Measurements from ENCODE around the gene KASH5.

Gene KASH5

DNA sequence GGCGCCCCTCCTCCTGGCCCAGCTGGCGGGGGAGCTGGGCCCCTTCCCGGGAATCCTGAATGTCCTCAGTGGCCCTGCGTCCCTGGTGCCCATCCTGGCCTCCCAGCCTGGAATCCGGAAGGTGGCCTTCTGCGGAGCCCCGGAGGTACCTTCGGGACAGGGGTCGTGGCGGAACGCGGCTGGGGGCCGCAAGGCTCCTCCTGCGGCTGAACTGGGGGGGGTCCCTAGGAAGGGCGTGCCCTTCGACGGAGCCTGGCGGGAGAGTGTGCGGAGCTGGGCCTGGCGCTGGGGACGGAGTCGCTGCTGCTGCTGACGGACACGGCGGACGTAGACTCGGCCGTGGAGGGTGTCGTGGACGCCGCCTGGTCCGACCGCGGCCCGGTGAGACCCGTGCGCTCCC, 73.6 kb downstream of the KASH5 start:
- no peak for DNase-seq

DNA sequence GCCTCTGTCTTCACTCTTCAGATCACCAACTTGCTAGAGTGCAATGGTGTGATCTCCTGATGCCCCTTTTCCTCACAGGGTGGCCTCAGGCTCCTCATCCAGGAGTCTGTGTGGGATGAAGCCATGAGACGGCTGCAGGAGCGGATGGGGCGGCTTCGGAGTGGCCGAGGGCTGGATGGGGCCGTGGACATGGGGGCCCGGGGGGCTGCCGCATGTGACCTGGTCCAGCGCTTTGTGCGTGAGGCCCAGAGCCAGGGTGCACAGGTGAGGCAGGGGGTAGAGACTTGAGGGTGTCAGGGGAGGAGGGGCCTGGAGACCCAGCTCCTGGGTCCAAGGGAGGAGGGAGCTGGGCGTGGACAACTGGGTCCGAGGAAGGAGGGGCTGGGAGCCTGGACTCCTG, 74.4 kb downstream of the KASH5 start:
- DNase-seq, result no peak

GRCh38 chr19:49463960-49464740, 76.1 kb downstream of the KASH5 start:
- DNase-seq, result no peak

- DNase-seq, result no peak
Measured at GRCh38 chr19:49465371-49465770, 77.3 kb downstream of the KASH5 start.

Measured in stimulated activated CD4-positive, alpha-beta T cell treated with anti-CD3 and anti-CD28 coated beads, Interleukin-4, amount 100 ng/mL, for 1 hour (primary cell).